HepG2 (cell line): ENCODE measurements around the gene PEX5L. TPM values are rescaled to one million over a fixed set of nuclear protein-coding genes. Genes with fewer than 3 reads are reported as not detected.

Experiments
- DNMT1 ChIP-seq: sonication (generic); formaldehyde crosslinking; IDR thresholded peaks from 2 replicates; pipeline ENCODE4 v1.5.1; 2020; ENCODE audit warnings: mild to moderate bottlenecking, missing genetic modification reagents
- NFRKB ChIP-seq: fragments of 450-650 bp; IDR thresholded peaks from 2 replicates; pipeline ENCODE4 v1.6.1; 2017
- SMARCC2 ChIP-seq: fragments of 450-650 bp; IDR thresholded peaks from 2 replicates; pipeline ENCODE4 v1.6.1; 2017; ENCODE audit warnings: antibody characterized with exemption, mild to moderate bottlenecking
- ZBTB20 ChIP-seq: sonication (generic); formaldehyde crosslinking; IDR thresholded peaks from 2 replicates; pipeline ENCODE4 v1.8.1; 2023; ENCODE audit warnings: missing genetic modification reagents, low read depth, mild to moderate bottlenecking, borderline replicate concordance
- ZNF329 ChIP-seq: sonication (generic); formaldehyde crosslinking; IDR thresholded peaks from 2 replicates; pipeline ENCODE4 v1.9.0; 2021; ENCODE audit warnings: low read depth, mild to moderate bottlenecking, missing genetic modification reagents
- ZNF570 ChIP-seq: sonication (generic); formaldehyde crosslinking; IDR thresholded peaks from 2 replicates; pipeline ENCODE4 v1.4.0; 2020; ENCODE audit warnings: mild to moderate bottlenecking, missing genetic modification reagents, borderline replicate concordance
- ZNF709 ChIP-seq: sonication (generic); formaldehyde crosslinking; IDR thresholded peaks from 2 replicates; pipeline ENCODE4 v1.5.0; 2020; ENCODE audit warnings: mild to moderate bottlenecking, missing genetic modification reagents
- polyA plus RNA-seq, 8 experiments: library from polyadenylated mRNA; depleted of rRNA in 3 of 8; stranded (reverse) in 7 of 8; unstranded in 1 of 8; fragments of >200 nt; fragmentation: Illumina TruSeq in 4 of 8; extraction: Trizol in 4 of 8; gene quantifications; 2 replicates each; pipeline versions ENCODE4 v1.2.1 to v1.2.3, GENCODE V29; 2011 to 2016; ENCODE audit warnings: low read depth in 4 of 8, missing spikeins in 1 of 8, mixed read lengths in 1 of 8; ENCODE audit not compliant: insufficient read depth in 1 of 8
- total RNA-seq, 5 experiments: library from RNA; depleted of rRNA; stranded (reverse); fragments of >200 nt; fragmentation: Illumina TruSeq; extraction: Trizol; gene quantifications; 2 replicates each; pipeline ENCODE4 v1.2.3, GENCODE V29; 2016; ENCODE audit warnings: low read depth in 1 of 5
- TF ChIP-seq, protein P1 (sequence below): sonication (generic); formaldehyde crosslinking; IDR thresholded peaks from 2 replicates; pipeline ENCODE4 v1.5.0; 2020; ENCODE audit warnings: mild to moderate bottlenecking, missing genetic modification reagents
- TF ChIP-seq, protein P2 (sequence below): sonication (generic); formaldehyde crosslinking; IDR thresholded peaks from 2 replicates; pipeline ENCODE4; 2020; ENCODE audit warnings: missing genetic modification reagents, mild to moderate bottlenecking, borderline replicate concordance
- TF ChIP-seq, protein P3 (sequence below): sonication (generic); formaldehyde crosslinking; IDR thresholded peaks from 2 replicates; pipeline ENCODE4 v1.4.0; 2020; ENCODE audit warnings: missing genetic modification reagents

The PEX5L gene
- total and polyA plus RNA-seq, 2 of the 13 experiments (the other 11 are each of a cell fraction or from before 2014, with no cell fraction given) = not detected

DNA sequence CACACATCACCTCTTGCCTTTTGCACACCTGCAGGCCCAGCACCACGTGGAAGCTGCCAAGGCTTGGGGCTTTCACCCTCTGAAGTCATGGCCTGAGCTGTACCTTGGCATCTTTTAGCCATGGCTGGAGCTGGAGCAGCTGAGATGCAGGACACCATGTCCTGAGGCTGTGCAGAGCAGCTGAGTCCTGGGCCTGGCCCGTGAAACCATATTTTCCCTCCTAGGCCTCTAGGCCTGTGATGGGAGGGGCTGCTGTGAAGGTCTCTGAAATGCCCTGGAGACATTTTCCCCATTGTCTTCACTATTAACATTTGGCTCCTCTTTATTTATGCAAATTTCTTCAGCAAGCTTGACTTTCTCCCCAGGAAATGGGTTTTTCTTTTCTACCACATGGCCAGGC lies 41.9 kb upstream of the PEX5L start (continued):
- TF ChIP-seq, protein P1, sequence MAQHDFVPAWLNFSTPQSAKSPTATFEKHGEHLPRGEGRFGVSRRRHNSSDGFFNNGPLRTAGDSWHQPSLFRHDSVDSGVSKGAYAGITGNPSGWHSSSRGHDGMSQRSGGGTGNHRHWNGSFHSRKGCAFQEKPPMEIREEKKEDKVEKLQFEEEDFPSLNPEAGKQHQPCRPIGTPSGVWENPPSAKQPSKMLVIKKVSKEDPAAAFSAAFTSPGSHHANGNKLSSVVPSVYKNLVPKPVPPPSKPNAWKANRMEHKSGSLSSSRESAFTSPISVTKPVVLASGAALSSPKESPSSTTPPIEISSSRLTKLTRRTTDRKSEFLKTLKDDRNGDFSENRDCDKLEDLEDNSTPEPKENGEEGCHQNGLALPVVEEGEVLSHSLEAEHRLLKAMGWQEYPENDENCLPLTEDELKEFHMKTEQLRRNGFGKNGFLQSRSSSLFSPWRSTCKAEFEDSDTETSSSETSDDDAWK (CRISPR knock-in tag) = no peak
- TF ChIP-seq ZNF570 (no peak), SMARCC2 (no peak), ZNF329 (no peak), ZNF709 (CRISPR knock-in tag) (no peak), ZBTB20 (CRISPR knock-in tag) (no peak), NFRKB (no peak), DNMT1 (CRISPR knock-in tag) (no peak)
- TF ChIP-seq, protein P2, sequence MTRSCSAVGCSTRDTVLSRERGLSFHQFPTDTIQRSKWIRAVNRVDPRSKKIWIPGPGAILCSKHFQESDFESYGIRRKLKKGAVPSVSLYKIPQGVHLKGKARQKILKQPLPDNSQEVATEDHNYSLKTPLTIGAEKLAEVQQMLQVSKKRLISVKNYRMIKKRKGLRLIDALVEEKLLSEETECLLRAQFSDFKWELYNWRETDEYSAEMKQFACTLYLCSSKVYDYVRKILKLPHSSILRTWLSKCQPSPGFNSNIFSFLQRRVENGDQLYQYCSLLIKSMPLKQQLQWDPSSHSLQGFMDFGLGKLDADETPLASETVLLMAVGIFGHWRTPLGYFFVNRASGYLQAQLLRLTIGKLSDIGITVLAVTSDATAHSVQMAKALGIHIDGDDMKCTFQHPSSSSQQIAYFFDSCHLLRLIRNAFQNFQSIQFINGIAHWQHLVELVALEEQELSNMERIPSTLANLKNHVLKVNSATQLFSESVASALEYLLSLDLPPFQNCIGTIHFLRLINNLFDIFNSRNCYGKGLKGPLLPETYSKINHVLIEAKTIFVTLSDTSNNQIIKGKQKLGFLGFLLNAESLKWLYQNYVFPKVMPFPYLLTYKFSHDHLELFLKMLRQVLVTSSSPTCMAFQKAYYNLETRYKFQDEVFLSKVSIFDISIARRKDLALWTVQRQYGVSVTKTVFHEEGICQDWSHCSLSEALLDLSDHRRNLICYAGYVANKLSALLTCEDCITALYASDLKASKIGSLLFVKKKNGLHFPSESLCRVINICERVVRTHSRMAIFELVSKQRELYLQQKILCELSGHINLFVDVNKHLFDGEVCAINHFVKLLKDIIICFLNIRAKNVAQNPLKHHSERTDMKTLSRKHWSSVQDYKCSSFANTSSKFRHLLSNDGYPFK (CRISPR knock-in tag) = no peak
- TF ChIP-seq, protein P3, sequence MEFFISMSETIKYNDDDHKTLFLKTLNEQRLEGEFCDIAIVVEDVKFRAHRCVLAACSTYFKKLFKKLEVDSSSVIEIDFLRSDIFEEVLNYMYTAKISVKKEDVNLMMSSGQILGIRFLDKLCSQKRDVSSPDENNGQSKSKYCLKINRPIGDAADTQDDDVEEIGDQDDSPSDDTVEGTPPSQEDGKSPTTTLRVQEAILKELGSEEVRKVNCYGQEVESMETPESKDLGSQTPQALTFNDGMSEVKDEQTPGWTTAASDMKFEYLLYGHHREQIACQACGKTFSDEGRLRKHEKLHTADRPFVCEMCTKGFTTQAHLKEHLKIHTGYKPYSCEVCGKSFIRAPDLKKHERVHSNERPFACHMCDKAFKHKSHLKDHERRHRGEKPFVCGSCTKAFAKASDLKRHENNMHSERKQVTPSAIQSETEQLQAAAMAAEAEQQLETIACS (CRISPR knock-in tag) = no peak
